Hepatic stellate cell (primary cell): Measurements from ENCODE around the gene GMDS.
"Not testable (repeated sequence)": the region's sequence is repeated elsewhere in the genome, so short reads cannot be mapped to it uniquely, and the experiment has no call there.

Experiments
- DNase-seq: peaks from one replicate; pipeline ENCODE4 v3.0.0; 2011; ENCODE audit warnings: low spot score

Gene GMDS

GRCh38 chr6:1708122-1708521 lies 537.3 kb downstream of the GMDS start:
- no peak for DNase-seq

GRCh38 chr6:1705630-1706029 lies 539.8 kb downstream of the GMDS start:
- no peak for DNase-seq

- no peak for DNase-seq
Observed at GRCh38 chr6:1705183-1705582, 540.2 kb downstream of the GMDS start.

DNA sequence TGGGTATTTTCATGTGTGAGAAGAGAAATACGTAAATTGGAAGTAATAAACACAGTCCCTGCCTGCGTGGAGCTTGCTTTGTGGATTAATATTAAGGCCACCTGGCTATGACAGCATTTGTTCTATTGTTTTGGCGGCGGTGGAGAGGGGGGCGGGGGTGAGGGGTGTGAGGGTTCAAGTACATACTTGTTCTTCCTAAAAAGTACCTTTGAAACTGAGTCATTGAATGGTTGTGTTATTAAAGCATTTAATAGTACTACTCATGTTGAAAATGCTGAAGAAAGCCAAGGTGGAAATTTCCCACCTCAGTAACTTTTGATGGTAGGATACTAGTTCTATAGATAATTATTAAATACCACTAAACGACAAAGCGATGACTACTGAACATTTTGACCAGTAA lies 540.7 kb downstream of the GMDS start:
- DNase-seq = no peak

- DNase-seq = no peak
Observed at GRCh38 chr6:1703923-1704322, 541.5 kb downstream of the GMDS start.

DNA sequence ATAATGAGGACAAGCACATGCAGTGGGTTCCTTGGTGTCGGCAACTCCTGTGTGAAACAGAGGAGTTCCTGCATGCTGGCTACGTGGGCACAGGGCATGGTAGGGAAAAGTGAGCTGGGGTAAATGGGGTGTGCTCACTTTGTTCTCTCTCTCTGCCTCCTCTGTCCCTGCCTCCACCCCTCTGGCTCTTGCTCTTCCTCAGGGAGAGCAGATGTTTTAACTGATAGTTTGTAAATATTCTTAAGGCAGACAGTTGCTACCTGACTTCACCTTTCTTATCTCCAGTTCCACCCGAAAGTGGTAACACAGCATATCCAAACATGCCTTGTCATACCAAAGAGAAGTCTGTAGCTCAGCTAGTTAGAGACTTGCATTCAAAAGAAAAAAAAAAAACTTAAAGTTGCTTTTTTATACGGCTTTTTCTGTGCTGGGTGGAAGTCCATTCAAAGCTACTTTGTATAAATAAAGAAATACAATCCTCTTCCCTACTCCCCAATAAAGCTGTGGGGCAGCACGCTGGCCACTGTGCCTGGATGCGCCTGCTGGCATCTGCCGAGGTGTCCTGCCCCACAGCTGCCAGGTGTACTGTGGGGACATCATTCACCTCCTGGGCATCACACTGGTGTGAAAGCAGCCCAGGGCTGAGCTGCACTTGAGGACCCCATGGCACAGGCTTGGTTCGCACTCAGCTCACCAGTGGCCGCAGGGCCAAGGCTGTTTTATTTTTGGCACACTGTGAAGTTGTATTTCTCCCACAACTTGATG lies 542.1 kb downstream of the GMDS start:
- no peak for DNase-seq

GRCh38 chr6:1702580-1703051 lies 542.8 kb downstream of the GMDS start:
- no peak for DNase-seq

GRCh38 chr6:1701668-1702353 lies 543.6 kb downstream of the GMDS start:
- DNase-seq = peak; percentile 27

DNA sequence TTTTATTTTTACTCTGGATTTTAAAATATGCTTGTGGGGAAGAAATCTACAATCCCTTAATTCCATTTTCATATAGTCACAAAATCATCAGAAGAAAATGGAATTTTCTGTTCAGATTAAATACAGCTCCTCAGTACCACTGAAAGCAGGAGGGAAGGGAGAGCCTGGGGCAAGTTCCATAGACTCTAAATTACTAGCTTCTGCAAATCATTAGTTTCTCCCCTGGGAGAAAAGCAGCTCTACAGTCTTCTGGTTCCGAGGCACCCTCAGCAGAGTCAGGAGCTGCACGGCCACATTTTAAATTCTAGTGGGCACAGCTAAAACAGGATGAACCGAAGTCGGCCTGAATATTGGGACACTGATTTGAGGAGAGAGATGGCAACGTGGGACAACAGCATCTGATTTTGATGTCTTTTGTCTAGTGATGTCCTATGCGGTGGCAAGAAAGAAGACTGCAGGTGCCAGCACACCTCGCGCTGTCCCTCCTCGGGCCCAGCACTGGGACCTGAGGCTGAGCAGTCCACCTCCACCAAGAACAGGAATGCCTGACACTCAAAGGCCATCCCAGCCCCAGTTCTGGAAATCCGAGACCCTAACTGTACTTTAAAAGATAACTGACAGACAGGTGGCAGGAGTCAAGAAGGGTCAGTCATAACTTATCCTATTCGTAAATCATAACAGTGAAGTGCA lies 545.0 kb downstream of the GMDS start:
- DNase-seq = no peak

- DNase-seq = no peak
Observed at GRCh38 chr6:1698527-1698926, 546.9 kb downstream of the GMDS start.

GRCh38 chr6:1697688-1698351 lies 547.6 kb downstream of the GMDS start:
- no peak for DNase-seq

- no peak for DNase-seq
Observed at GRCh38 chr6:1696463-1696850, 548.9 kb downstream of the GMDS start.

DNA sequence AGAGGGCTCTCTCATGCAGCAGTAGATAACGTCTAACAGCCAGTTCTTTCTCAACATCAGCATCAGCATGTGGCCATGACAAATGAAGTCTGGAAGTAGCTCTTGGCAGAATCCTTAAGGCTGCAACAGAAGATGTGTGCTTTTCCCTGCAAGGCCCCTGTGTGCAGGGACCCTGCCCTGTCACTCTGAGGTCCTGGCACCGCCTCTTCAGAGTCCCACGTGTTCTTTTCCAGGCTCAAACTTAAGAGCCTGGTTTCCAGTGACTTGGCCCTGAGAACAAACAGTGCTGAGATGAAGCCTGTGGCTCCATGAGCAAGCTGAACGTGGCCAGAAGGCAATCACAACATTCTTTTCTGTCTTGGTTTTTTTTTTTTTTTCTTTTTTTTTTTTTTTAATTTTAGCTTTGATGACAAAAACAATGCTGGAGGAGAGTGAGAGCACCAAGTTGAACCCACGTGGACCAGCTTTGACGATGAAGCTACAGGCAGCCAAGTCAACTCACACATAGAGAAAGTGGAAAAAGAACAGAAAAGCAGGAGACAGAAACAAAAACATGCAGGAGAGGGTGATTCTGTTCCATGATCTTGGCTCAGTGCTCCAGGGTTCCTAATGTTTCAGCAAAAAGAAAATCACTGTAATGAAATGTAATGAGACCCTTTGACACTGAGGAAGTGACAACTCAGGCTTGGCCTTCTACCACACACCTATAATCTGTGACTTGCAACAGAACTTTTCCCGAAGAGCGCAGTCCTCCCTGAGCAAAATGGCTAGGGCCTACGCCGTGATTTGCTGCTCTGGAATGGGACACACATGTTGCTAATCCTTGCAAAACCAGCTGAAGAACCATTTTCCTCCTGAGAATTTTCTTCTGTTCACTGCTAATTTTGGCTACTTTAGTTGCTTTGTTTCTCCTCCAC lies 549.6 kb downstream of the GMDS start:
- DNase-seq = no peak

- not testable (repeated sequence) for DNase-seq
Observed at GRCh38 chr6:1691828-1692227, 553.6 kb downstream of the GMDS start.

GRCh38 chr6:1690656-1691055 lies 554.7 kb downstream of the GMDS start:
- DNase-seq = not testable (repeated sequence)

DNA sequence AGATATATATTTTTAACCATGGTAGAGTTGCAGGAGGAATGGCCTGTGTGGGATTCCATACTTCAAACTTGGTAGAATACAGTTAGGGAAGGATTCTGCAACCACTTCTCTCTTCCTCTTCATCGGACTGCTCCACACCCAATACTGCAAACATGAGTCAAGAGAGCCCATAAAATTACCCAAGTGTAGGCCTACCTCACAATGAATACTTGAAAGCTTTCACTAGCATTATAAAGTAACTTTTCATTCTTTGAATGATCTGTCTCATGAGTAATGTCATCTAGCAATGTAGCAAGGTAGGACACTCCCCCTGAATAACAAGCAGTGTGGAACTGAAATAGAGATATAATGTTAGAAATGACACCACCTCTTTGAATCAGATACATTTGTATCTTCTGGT lies 556.3 kb downstream of the GMDS start:
- no peak for DNase-seq

- DNase-seq = no peak
Observed at GRCh38 chr6:1688396-1688795, 557.0 kb downstream of the GMDS start.

DNA sequence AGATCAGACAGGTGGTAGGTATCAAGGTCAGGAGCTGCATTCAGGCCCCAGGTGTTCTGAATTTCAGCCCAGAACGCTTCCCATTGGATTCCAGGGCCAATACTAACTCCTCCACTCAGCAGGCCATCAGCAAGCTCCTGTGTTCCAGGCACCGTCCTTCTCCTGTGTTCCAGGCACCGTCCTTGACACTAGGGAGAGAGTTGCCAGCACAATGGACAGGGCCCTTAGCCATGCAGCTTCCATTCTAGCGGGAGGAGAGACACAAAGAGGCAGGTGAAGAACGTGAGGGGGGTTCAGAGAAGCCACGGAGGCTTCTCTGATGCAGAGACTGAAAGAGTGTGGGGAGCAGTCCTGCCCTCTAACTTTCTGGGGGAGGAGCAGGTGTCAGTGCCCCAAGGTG lies 558.0 kb downstream of the GMDS start:
- no peak for DNase-seq

DNA sequence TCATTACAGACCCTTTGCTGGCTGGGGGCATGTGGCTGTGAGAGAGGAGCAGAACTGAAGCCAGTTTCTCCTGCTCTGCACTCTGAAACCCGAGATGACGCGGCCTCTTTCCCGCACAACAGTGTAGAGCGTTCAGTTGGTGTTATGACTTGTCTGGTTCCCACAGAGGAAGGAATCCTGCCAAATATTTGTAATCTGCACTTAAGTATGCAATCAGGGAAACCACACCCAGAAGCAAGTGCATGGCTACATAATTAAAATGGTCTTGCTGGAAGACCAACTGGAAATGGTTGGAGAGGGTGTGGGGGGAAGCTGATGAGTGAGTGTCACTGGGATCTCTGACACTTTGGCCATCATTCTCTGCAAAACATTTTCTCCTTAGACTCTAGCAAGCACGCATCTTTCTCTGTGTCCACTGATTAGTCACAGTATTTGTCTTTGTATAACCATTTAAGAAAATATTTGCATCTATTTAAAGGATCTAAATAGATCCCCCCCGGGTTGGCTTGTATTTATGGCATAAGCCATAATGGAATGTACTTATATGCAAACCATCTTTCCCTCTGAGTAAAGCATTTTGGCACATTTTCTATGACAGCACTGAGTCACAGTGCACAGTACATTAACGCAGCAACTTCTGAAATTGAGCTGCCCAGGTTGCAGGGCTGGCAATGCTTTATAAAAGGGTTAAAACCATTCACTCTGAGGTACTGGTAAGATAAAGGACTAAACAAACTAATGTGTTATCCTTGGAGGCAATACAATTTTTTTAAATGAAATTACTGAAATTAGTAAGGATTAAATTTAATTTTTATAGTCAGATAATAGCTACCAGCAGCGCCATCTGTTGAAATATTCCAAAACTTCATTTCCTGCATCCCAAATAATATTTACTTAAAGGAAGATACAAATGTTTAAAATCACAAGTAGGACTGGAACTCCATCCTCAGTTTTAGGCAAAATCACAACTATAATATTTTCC lies 559.0 kb downstream of the GMDS start:
- peak; percentile 64 for DNase-seq

DNA sequence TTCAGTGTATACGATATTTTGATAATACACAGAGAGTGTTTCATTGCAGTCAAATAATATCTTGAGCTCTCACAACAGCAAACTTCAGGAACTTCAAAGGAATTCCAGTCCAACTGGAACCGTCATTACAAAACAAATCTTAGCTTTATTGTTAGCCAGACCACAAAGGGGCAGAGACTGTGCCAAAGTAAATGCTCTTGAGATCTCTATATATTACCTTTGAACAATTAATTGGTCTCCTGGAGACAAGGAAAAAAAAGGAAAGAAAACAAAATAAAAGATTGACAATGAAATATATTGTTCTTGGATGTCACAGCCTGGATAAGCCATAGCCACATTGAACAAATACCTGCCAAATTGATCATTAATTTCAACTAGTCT lies 565.7 kb downstream of the GMDS start:
- DNase-seq = no peak
